Smooth muscle cell (in vitro differentiated cells): ENCODE measurements around the gene STARD3. TPM values are rescaled to one million over a fixed set of nuclear protein-coding genes. Genes with fewer than 3 reads are reported as not detected.

ENCODE experiments used
- DNase-seq: peaks from one replicate; lab custom pipeline; 2025; ENCODE audit not compliant: unreplicated experiment; lab: John Stamatoyannopoulos, UW
- H2AFZ ChIP-seq: fragments of 200-600 bp; sonication (generic); 2 replicates; pipeline ENCODE4 v1.6.0; 2016; ENCODE audit warnings: antibody characterized with exemption, low read depth, mild to moderate bottlenecking
- H3F3A ChIP-seq: fragments of 200-600 bp; sonication (generic); 2 replicates; pipeline ENCODE4 v1.6.0; 2017; ENCODE audit warnings: antibody characterized with exemption, low read depth
- H3K27ac ChIP-seq: fragments of 200-600 bp; sonication (generic); 2 replicates; pipeline ENCODE4 v1.5.1; 2016; ENCODE audit warnings: low read depth, mild to moderate bottlenecking
- H3K27me3 ChIP-seq: fragments of 200-600 bp; sonication (generic); 2 replicates; pipeline ENCODE4 v1.6.1; 2016; ENCODE audit warnings: low read depth, mild to moderate bottlenecking
- H3K36me3 ChIP-seq: fragments of 200-600 bp; sonication (generic); 2 replicates; pipeline ENCODE4 v1.5.1; 2016; ENCODE audit warnings: low read depth
- H3K4me1 ChIP-seq: fragments of 200-600 bp; sonication (generic); 2 replicates; pipeline ENCODE4 v1.5.1; 2016; ENCODE audit warnings: low read depth
- H3K4me2 ChIP-seq: fragments of 200-600 bp; sonication (generic); 2 replicates; pipeline ENCODE4 v1.6.0; 2016; ENCODE audit warnings: mild to moderate bottlenecking
- H3K4me3 ChIP-seq: fragments of 200-600 bp; sonication (generic); 2 replicates; pipeline ENCODE4 v1.5.1; 2016; ENCODE audit warnings: mild to moderate bottlenecking
- H3K79me2 ChIP-seq: fragments of 200-600 bp; sonication (generic); 2 replicates; pipeline ENCODE4 v1.6.0; 2016; ENCODE audit warnings: low read depth, mild to moderate bottlenecking
- H3K9ac ChIP-seq: fragments of 200-600 bp; sonication (generic); 2 replicates; pipeline ENCODE4 v1.6.0; 2016; ENCODE audit warnings: low read depth
- H3K9me3 ChIP-seq: fragments of 200-600 bp; sonication (generic); replicated peaks from 2 replicates; pipeline ENCODE4 v1.5.1; 2016; ENCODE audit warnings: low read depth
- H4K20me1 ChIP-seq: fragments of 200-600 bp; sonication (generic); 2 replicates; pipeline ENCODE4 v1.6.0; 2016; ENCODE audit warnings: low read depth
- CTCF ChIP-seq: fragments of 200-600 bp; sonication (generic); IDR thresholded peaks from 2 replicates; pipeline ENCODE4 v1.5.1; 2017; ENCODE audit warnings: borderline replicate concordance, mild to moderate bottlenecking, antibody characterized with exemption; ENCODE audit not compliant: insufficient read depth, poor library complexity, severe bottlenecking
- WGBS: methylation state at CpG from one replicate; pipeline ENCODE4 v1.1.7; 2016; ENCODE audit warnings: low lambda C conversion rate; 5-methylcytosine and 5-hydroxymethylcytosine counted together
- polyA plus RNA-seq: library from polyadenylated mRNA; unstranded; fragments of >200 nt; fragmentation: Nextera tagmentation; extraction: Ambion mirVana; gene quantifications from 2 replicates; pipeline ENCODE4 v1.2.1, GENCODE V29; 2016
- total RNA-seq: library from RNA; depleted of rRNA; stranded (reverse); fragments of >200 nt; gene quantifications from 2 replicates; pipeline ENCODE4 v1.2.3, GENCODE V29; 2014

The STARD3 gene
- total and polyA plus RNA-seq, 2 experiments from 2014 or later, result 37.5 to 53.3 TPM

- WGBS, result 75% methylated on average over 2 of the region's 2 CpGs
- Histone ChIP-seq H3K4me1 (peaks cover 13% of the 10 kb centered on the region), H3F3A (no peaks in the 10 kb centered on the region), H3K4me2 (no peak overlapping the region), H3K4me3 (no peak overlapping the region), H4K20me1 (peaks cover 52% of the 10 kb centered on the region), H3K27me3 (no peaks in the 10 kb centered on the region), H3K27ac (no peak overlapping the region), H3K9me3 (no peaks in the 10 kb centered on the region), H2AFZ (no peak overlapping the region), H3K9ac (no peak overlapping the region), H3K79me2 (peaks cover 56% of the 10 kb centered on the region), H3K36me3 (no peaks in the 10 kb centered on the region)
- no peak for DNase-seq
- TF ChIP-seq CTCF, result no peak
These were observed 2.1 kb downstream of the STARD3 start for GRCh38 chr17:39639043-39639442.

DNA sequence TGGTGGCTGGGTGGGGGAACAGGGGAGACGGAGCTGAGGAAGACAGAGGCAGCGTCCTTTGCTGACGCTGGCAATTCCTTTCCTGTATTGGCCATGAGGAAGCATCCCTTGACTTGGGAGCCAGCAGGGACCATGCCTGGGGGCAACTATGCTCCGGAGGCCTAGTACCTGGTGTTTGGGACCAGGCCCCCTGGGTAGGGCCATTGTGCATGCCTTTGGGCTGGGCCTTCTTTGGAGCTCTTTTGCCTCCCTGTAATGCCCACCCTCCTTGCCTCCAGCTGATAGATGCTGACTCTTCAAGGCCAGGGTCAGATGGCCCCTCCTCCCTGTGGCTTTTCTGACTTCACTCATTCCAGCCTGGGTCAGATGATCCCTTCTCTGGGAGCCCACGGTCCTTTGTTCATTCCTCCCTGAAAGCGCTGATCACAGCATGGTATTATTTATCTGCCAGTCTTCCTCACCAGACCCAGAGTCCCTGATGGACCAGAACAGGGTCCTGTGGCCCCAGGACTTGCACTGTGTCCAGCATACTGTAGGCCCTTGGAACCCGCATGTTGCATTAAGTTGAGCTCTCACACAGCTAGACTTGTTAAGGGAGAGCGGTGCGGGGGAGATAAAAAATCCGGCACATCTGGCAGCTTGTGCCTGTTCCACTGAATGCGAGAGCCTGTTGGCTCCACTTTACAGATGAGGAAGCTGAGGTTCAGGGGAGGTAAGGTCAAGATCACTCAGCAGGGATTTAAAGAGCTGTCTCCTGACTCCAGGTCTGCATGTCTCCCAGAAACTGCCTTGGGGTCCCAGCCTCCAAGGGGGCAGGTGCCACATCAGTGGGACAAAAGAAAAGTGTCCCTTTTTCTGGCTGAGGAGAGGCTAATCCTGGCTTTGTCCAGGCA is 2.9 kb downstream of the STARD3 start:
- H3K36me3 ChIP-seq, result no peaks in the 10 kb centered on the region
- H2AFZ ChIP-seq, result no peak overlapping the region
- no peaks in the 10 kb centered on the region for H3K9me3 ChIP-seq
- H3K79me2 ChIP-seq, result peaks cover 60% of the 10 kb centered on the region
- no peak for TF ChIP-seq CTCF
- no peaks in the 10 kb centered on the region for H3K27me3 ChIP-seq
- H3K9ac ChIP-seq, result no peak overlapping the region
- peaks cover 14% of the 10 kb centered on the region for H3K4me1 ChIP-seq
- no peak overlapping the region for H3K27ac ChIP-seq
- 79% methylated on average over 11 of the region's 11 CpGs for WGBS
- no peaks in the 10 kb centered on the region for H3F3A ChIP-seq
- H3K4me3 ChIP-seq, result no peak overlapping the region
- H4K20me1 ChIP-seq, result peaks cover 59% of the 10 kb centered on the region
- H3K4me2 ChIP-seq, result no peak overlapping the region
- DNase-seq, result no peak

DNA sequence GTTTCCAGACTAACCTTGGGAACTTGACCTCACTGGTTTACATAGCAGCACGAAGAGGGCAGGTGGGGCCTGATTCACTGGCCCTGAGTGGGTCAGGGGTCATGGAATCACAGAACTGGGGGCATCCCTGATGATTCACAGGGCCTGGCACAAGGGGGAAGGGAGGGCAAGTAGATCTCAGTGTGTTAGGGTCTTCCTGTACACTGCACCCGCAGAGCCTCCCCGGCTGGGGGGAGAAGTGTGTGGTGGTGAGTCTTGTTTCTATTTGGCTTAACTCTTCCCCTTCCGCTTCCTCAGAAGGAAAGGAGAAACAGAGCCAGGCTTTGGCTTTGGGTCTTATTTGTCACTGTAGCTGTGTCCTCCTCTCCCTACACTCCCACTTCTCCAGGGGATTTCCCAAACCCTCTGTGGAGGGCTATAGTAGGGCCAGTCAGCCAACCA is 3.7 kb downstream of the STARD3 start:
- H3K4me1 ChIP-seq, result peaks cover 20% of the 10 kb centered on the region
- peaks cover 67% of the 10 kb centered on the region for H4K20me1 ChIP-seq
- no peak overlapping the region for H3K4me2 ChIP-seq
- no peak overlapping the region for H3K9ac ChIP-seq
- no peaks in the 10 kb centered on the region for H3F3A ChIP-seq
- no peak for DNase-seq
- H3K36me3 ChIP-seq, result no peaks in the 10 kb centered on the region
- TF ChIP-seq CTCF, result no peak
- 78% methylated on average over 4 of the region's 4 CpGs for WGBS
- H3K79me2 ChIP-seq, result peaks cover 60% of the 10 kb centered on the region
- no peaks in the 10 kb centered on the region for H3K27me3 ChIP-seq
- no peak overlapping the region for H2AFZ ChIP-seq
- H3K4me3 ChIP-seq, result no peak overlapping the region
- no peaks in the 10 kb centered on the region for H3K9me3 ChIP-seq
- H3K27ac ChIP-seq, result no peak overlapping the region
